GM18907 (cell line): ENCODE results near the gene DEFB121.
"Not testable (repeated sequence)": the region's sequence is repeated elsewhere in the genome, so short reads cannot be mapped to it uniquely, and the experiment has no call there.

Source experiments
- ATAC-seq: cut with Tn5 transposase; IDR thresholded peaks from one replicate; pipeline ENCODE4 v1.9.1; 2021; ENCODE audit warnings: mild to moderate bottlenecking, moderate library complexity; ENCODE audit not compliant: unreplicated experiment

DEFB121 gene, protein sequence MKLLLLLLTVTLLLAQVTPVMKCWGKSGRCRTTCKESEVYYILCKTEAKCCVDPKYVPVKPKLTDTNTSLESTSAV

DNA sequence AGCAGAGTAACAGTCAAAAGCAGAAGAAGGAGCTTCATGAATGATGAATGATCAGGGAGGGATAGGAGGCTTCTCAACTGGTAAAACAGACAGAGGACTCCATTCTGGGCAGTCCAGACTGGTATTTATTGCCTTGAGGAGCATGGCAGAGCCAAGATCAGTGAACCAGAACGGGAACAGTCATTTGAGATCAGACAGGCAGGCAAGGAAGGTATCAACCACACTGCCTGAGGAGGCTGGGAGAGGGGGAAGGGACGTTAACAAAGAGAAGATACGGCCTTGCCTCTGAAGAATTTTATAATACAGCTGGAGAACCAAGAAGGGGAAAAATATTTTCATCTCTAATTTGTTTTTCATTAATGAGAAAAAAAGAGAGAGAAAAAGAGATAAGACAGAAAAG is at the start of gene DEFB121:
DEFB121 (minus strand) TSS at position 101 of the 400 bp plus-strand sequence; CDS start at position 38, 63 bp downstream.
- no peak for ATAC-seq

DNA sequence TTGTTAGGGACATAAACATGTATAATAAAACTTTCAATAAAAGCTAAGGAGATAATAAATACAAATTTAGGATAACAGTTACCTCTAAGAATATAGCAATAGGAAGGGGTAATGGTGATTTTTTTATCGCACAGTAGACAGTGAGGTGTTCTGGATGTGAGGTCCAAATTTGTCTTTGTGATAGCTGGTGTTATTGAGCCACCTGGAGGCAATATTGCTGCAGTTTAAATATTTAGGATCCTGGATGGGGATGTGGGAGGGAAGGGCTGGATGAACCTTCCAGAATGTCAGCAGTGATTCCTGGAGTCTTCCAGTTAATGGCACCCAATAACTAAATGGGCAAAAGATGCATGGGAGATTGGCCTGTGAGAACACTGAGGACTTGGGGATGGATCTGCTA is 48.3 kb upstream of the DEFB121 start:
- no peak for ATAC-seq

DNA sequence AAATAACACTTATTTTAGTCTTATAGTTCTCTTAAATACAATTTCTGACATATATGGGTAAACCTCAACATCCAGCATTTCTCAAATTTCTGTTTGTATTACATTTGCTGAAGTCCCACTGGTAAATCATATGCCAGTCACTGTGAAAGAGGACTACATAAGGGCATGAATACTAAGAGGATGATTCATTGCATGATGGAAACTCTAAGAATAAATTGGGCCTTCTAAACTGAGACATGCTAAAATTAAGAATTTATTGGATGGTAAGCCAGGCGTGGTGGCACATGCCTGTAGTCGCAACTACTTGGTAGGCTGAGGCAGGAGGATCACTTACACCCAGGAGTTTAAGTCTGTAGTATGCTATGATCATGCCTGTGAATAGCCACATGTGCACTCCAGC is 46.6 kb upstream of the DEFB121 start:
- no peak for ATAC-seq

DNA sequence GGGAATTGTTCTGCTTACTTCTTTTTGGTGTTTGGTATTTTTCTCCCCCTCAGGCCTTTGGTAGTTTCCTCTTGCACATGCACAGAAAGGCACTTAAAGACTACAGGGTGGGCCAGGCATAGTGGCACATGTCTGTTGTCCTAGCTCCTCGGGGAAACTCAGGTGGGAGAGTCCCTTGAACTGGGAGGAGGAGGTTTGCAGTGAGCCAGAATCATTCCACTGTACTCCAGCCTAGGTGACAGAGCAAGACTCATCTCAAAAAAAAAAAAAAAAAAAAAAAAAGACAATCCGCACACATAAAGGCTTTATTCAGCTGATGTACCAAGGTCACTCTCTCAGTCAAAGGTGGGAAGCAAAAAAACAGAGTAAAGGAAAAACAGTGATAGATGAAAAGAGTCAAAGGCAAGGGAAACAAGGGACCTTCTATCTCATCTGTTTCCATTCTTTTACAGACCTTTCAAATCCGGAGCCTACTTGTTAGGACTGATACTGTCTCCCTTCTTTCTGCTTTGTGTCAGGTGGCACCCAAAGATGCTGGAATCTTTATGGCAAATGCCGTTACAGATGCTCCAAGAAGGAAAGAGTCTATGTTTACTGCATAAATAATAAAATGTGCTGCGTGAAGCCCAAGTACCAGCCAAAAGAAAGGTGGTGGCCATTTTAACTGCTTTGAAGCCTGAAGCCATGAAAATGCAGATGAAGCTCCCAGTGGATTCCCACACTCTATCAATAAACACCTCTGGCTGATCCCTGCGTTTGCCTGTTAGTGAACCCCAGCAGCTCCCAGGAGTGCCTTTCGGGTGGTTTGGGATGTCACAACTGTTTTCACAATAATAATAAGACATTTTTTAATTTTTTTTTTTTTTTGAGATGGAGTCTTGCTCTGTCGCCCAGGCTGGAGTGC is 43.7 kb upstream of the DEFB121 start:
- ATAC-seq, result no peak

DNA sequence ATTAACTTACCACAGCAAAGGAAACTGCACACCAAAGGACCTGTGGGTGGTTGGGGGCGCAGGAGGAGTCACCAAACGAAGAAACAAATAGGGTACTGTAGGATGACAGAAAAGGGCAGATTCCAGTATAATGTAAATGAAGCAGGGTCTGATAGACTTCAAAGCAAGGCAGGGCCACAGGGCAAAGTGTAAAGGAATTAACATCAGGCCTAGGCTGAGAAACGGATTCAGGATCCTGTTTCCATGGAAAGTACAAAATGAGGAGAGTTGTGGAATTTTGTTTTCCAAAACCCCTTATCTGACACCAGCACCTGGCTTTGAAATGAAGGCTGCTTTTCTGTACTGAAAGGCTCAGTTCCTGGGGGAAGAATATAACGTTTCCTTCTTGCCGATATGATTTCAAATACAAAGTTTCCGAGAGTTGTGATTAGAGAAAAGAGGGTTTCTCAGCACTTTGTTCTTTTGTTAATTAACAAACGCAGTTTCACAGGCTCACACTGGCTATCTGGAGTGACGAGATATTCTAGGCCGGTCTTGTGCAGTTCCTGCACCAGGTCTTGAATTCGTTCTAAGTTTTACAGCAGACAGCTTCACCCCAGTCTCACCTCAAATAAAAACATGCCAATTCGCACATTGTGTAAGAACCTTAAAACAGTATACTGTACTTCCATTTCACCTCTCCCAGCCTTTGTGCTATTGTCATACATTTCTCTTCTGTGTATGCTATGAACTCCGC is 40.2 kb upstream of the DEFB121 start:
- ATAC-seq, result no peak

DNA sequence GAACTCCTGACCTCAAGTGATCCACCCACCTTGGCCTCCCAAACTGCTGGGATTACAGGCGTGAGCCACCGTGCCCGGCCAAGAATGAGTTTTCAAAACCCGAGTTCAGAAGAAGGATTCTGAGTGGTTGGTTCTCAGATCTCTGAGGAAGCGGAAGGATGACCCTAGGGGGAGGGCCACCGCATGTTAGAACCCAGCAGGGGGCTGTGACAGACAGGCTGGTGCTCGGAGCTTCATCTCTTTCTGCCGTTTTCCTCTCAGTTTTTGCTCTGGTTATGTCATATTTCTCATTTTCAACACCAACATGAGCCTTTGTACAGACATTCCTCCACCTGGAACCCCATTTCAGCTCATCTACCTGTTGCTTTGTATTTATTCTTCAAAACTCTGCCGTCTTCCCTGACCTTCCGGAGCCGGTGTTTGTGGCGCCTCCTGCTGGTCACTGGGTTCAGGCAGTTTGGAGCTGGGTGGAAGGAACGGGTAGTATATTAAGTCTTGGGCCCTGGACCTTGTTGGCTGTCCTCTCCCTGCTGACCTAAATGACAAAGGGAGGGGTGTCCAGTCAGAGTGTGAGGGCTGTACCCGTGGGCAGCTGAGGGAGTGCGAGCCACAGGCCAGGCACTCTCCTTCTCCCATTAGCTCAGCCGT is 34.1 kb upstream of the DEFB121 start, which contains the start of gene DEFB123:
DEFB123 (plus strand) TSS at position 621 of the 648 bp plus-strand sequence. CDS start 67 bp downstream, outside the sequence.
- no peak for ATAC-seq

DNA sequence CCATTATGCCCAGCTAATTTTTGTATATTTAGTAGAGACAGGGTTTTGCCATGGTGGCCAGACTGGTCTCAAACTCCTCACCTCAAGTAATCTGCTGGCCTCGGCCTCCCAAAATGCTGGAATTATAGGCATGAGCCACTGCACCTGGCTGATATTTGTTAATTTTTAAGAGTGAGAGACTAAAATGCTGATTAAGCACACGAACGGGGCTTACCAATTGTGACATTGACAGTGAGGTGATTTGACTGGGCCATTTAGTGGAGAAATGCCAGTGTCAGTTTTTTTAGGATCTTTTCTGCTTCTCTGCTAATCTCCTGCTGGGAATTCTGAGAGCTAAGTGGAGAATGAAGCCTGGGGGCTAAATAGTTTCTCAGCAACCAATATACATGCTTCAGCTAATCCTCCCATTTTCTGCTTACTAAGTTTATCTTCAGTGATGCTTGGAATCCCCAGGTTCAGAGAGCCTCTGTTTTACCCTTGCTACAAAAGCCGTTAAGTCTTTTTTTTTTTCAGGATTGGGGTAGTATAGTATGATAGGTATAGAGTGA is 24.6 kb upstream of the DEFB121 start:
- no peak for ATAC-seq

DNA sequence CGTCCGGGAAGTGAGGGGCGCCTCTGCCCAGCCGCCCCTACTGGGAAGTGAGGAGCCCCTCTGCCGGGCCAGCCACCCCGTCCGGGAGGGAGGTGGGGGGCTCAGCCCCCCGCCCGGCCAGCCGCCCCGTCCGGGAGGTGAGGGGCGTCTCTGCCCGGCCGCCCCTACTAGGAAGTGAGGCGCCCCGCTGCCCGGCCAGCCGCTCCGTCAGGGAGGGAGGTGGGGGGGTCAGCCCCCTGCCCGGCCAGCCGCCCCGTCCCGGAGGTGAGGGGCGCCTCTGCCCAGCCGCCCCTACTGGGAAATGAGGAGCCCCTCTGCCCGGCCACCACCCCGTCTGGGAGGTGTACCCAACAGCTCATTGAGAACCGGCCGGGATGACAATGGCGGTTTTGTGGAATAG is 21.6 kb upstream of the DEFB121 start:
- not testable (repeated sequence) for ATAC-seq

DNA sequence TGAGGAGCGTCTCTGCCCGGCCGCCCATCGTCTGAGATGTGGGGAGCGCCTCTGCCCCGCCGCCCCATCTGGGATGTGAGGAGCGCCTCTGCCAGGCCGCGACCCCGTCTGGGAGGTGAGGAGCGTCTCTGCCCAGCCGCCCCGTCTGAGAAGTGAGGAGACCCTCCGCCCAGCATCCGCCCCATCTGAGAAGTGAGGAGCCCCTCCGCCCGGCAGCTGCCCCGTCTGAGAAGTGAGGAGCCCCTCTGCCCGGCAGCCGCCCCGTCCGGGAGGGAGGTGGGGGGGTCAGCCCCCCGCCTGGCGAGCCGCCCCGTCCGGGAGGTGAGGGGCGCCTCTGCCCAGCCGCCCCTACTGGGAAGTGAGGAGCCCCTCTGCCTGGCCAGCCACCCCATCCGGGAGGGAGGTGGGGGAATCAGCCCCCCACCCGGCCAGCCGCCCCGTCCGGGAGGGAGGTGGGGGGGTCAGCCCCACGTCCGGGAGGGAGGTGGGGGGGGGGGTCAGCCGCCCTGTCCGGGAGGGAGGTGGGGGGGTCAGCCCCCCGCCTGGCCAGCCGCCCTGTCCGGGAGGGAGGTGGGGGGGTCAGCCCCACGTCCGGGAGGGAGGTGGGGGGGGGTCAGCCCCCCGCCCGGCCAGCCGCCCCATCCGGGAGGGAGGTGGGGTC is 21.0 kb upstream of the DEFB121 start:
- ATAC-seq, result not testable (repeated sequence)

DNA sequence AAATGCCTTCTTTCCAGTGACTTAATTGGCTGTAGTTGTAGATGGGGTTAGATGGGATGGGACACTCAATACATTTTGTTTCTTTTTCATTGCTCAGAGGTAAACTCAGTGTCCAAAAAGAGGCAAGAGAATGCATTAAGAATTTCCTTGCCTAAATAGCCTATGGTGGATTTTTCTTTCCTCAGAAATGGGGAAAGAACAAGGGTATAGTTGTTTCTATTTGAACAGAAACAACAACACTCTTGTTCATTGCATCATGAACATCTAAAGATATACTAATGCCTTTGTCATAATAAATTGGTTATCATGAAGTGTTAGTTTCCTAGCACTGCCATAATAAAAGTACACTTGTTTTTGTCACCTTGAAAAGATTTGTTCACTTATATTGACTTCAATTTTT is 19.8 kb upstream of the DEFB121 start:
- no peak for ATAC-seq

DNA sequence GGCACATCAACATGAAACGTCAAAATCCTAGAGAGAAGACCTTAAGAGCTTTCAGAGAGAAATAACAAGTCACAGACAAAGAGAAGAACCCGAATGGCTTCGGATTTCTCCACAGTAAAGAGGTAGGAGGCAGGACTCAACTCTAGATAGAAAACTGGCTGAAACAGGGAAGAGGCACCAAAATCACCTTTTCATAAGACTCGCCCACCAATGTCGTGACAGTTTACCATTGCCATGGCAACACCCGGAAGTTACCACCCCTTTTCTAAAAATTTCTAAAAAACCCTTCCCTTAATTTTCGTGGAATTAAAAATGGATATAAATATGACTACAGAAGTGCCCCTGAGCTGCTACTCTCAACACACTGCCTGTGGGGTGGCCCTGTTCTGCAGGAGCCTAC is 12.3 kb upstream of the DEFB121 start:
- no peak for ATAC-seq

DNA sequence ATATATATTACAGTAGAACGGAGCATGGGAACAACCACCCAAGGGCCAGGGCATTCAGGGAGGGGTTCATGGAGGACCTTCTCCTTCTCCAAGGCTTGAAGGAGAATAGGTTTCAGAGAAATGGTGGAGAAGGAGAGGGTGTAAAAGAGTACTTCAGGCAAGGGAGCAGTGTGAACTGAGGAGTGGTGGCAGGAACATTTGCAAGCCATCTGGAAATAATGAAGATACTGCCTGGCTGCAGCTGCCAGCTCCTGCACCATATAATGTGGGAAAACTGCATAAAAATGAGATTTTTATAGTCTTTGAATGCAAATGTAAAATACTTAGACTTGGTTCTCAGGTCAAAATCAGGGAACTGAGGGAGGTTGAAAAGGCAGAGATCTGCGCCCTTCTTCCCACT is 9.6 kb upstream of the DEFB121 start:
- ATAC-seq, result no peak

DNA sequence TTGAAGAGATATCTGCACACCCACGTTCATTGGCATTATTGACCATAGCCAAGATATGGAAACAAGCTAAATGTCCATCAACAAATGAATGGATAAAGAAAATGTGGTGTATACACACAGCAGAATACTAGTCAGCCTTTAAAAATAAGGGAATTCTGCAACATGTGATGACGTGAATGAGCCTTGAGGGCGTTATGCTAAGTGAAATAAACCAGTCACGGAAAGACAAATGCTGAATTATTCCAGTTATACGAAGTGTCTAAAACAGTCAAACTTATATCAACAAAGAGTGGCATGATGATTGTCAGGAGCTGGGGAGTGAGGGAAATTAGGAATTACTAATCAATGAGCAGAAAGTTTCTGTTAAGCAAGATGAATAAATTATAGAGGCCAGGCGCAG is 8.4 kb upstream of the DEFB121 start:
- ATAC-seq, result no peak

DNA sequence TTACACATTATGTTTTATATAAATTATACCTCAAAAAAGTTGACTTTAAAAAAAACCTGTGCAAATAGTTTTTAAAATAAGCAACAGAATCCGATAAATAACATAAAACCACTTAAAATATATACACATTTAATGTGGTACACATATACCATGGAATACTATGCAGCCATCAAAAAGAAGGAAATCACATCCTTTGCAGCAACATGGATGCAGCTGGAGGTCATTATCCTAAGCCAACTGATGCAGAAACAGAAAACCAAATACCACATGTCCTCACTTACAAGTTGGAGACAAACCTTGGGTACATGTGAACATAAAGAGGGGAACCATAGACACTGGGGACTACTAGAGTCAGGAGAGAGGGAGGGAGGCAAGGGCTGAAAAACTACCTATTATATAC is 4.0 kb upstream of the DEFB121 start:
- ATAC-seq, result no peak

DNA sequence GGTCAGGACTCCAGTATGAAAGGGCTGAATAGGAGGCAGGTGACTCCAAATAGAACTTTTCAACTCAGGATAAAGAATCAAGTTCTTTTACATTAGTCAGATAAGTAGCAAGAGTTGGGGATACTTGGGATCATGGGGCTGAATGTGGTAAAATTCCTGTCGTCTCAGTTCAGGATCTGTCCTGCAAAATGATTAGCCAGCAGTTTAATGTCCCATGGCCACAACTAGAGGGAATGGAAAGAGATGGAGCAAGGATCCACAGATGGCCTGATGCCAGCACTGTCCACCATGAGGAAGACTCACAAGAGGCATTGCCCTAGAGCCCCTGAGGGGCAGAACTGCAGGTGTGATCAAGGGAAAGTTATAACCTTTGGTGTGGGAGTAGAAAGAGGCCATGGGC is 2.1 kb downstream of the DEFB121 start:
- no peak for ATAC-seq

DNA sequence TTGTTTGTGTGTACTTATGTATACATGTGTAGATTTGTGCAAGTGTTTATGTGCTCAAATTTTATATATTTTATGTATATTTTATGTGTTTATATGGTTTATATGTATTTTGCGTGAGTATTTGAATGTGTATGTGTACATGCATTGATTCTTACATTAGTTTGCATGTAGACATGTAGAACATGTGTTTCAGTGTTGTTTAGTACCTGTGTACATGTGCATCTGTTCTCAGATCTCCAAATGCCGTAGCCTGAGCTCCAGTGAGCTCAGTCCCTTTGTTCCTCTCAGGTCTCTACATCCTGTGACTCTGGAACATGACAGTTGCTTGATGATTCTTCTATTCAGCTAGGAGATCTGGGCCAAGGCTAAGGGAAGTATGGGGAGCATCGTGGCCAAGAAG is 11.1 kb downstream of the DEFB121 start:
- ATAC-seq, result no peak

DNA sequence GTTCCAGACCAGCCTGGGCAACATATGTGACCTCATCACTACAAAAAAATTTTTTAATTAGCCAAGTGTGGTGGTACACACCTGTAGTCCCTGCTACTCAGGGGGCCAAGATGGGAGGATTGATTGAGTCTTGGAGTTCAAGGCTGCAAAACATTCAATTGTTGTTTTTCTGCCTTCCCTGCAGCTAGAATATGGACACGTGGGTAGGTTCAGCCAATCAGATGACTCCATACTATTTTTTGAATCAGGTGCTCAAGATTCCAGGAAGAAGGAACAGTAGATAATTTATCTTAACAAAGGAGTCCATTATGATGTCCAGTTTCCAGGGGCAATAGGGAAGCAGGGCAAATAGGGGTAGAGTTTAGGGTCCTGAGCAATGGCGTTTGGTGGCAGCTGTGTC is 13.2 kb downstream of the DEFB121 start:
- ATAC-seq, result no peak

DNA sequence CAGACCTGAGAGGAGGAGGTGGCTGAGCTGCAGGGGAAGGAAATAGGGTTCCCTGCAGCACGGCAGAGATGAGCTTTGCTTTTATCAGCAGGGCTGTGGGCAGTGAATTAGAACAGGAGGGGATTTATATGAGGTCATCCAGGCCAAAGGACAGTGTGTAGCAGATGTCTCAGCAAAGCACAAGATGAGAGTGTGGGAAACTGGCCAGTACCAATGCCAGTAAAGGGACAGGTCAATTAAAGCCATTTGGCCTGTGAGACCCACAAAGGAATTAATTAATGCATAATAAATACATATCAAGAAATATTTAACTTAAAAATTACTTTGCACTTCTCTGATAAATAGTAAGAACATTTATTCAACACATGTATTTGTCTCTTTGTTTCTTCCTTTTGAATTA is 15.5 kb downstream of the DEFB121 start, which contains the start of gene DEFB119:
DEFB119 (minus strand) TSS at position 101 of the 400 bp plus-strand sequence. CDS start 107 bp downstream, outside the sequence.
- no peak for ATAC-seq

DNA sequence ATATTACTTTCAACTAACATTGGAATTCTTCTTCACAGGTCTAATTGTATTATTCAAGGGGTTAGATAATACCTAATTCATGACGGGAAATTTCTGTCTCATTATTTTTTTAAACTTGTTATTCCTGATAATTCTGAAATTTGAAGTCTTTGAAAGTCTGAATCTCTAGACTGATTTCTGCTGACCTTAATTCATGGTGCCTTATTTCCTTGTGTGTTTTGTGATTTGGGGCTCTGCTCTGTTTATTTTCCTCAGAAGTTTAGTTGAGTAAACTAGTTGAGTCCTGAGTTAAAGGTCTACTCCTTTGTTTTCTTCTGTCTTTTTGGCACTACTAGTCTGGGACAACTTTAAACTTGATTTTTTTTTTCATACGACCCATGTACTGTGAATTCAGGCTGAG is 31.7 kb downstream of the DEFB121 start:
- no peak for ATAC-seq

DNA sequence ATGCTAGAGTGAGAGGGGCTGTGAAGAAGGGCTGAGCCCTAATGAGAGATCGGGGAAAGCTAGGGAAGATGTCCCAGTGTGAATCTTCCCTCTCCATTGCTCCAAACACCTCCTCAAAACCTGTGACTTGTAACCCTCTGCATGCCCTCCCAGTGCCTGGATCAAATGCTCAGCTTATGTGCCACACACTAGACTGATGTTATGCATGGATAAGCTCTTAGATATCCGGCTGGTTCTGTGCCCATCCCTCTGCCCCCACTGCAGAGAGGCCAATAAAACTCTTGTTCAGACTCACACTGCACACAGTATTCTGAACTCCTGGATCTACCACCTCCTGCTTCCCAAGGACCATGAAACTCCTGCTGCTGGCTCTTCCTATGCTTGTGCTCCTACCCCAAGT is 37.7 kb downstream of the DEFB121 start, which contains the start of gene DEFB118:
DEFB118 (plus strand) TSS at position 301 of the 400 bp plus-strand sequence; CDS start at position 351, 50 bp downstream.
- no peak for ATAC-seq
